K562 (cell line): ENCODE data around the gene MAP3K7. TPM values are rescaled to one million over a fixed set of nuclear protein-coding genes. Genes with fewer than 3 reads are reported as not detected.

Source experiments
- ATAC-seq: fragments of 200-7000 bp; cut with Tn5 transposase; 3 replicates; pipeline ENCODE4 v1.9.1; 2020; ENCODE audit warnings: moderate library complexity
- BruUV-seq: library from RNA; stranded (reverse); fragments of 400-500 nt; replicated peaks from 2 replicates; lab custom pipeline; 2021; lab: Mats Ljungman, UMichigan
- CTCF ChIA-PET: fragments of 300-600 bp; formaldehyde crosslinking; extraction: SDS; loops from one replicate; lab custom pipeline; 2021; ENCODE audit warnings: low intra/inter-chr PET ratio; lab: Yijun Ruan, JAX
- POLR2A ChIA-PET: fragments of 300-600, 350-650 bp; sonication (Branson Sonifier 250); formaldehyde crosslinking; extraction: SDS; loops from one replicate; lab custom pipeline; 2021; ENCODE audit warnings: antibody characterized with exemption, inconsistent platforms; lab: Yijun Ruan, JAX
- DNase-seq, 4 experiments: peaks; one replicate each; pipeline versions ENCODE4 v3.0.0 to v3.0.0-alpha.2; 2011 to 2018; ENCODE audit warnings: low spot score in 3 of 4, mixed read lengths in 3 of 4; ENCODE audit errors: extremely low read depth in 1 of 4
- FAIRE-seq: peaks from 2 replicates; lab custom pipeline; 2011; peaks lifted over from hg19 to GRCh38; lab: Jason Lieb, UNC
- H2AFZ ChIP-seq: 2 replicates; pipeline ENCODE4 v1.6.0; 2011; ENCODE audit warnings: low read depth, low read length, control low read depth, inconsistent platforms
- H3K27ac ChIP-seq: fragments of 200-600 bp; 3 replicates; pipeline ENCODE4 v1.8.0; 2011; ENCODE audit warnings: low read depth, mild to moderate bottlenecking, control low read depth, inconsistent platforms, low read length, moderate library complexity, mixed read lengths; ENCODE audit errors: extremely low read depth
- H3K27me3 ChIP-seq, 2 experiments: fragments of 300-600 bp in 1 of 2; 2 replicates in 1 of 2; 3 replicates in 1 of 2; pipeline versions ENCODE4 v1.6.0 to v1.8.0; 2011; ENCODE audit warnings: inconsistent platforms in 2 of 2, low read length in 2 of 2, mild to moderate bottlenecking in 1 of 2, mixed read lengths in 1 of 2, moderate library complexity in 1 of 2; ENCODE audit not compliant: control insufficient read depth in 2 of 2, insufficient read depth in 2 of 2
- H3K36me3 ChIP-seq: fragments of 300-600 bp; 3 replicates; pipeline ENCODE4 v1.8.0; 2011; ENCODE audit warnings: mild to moderate bottlenecking, low read length, inconsistent platforms; ENCODE audit not compliant: control insufficient read depth, insufficient read depth
- H3K4me1 ChIP-seq, 2 experiments: fragments of 200-600 bp in 1 of 2; replicated peaks in 1 of 2; 2 replicates in 1 of 2; 3 replicates in 1 of 2; pipeline versions ENCODE4 v1.5.1 to v1.8.0; 2011; ENCODE audit warnings: inconsistent platforms in 2 of 2, low read length in 2 of 2, mild to moderate bottlenecking in 1 of 2, mixed read lengths in 1 of 2, moderate library complexity in 1 of 2; ENCODE audit not compliant: control insufficient read depth in 2 of 2, insufficient read depth in 2 of 2
- H3K4me2 ChIP-seq: 2 replicates; pipeline ENCODE4 v1.6.1; 2011; ENCODE audit warnings: low read length, control low read depth, inconsistent platforms, mixed read lengths; ENCODE audit not compliant: insufficient read depth
- H3K4me3 ChIP-seq: fragments of 200-600 bp; sonication (generic), shearing (Covaris generic); 2 replicates; pipeline ENCODE4 v1.5.1; 2016; ENCODE audit warnings: control low read depth, inconsistent platforms
- H3K79me2 ChIP-seq: fragments of 200-600 bp; 3 replicates; pipeline ENCODE4 v1.8.0; 2011; ENCODE audit warnings: low read length, inconsistent platforms; ENCODE audit not compliant: control insufficient read depth, insufficient read depth
- H3K9ac ChIP-seq, 2 experiments: 2 replicates each; pipeline versions ENCODE4 v1.6.0 to v1.6.1; 2011; ENCODE audit warnings: low read depth in 2 of 2, low read length in 2 of 2, control low read depth in 1 of 2, inconsistent platforms in 1 of 2, mild to moderate bottlenecking in 1 of 2, mixed read lengths in 1 of 2; ENCODE audit not compliant: insufficient read depth in 1 of 2
- H3K9me1 ChIP-seq: one replicate; pipeline ENCODE4 v1.6.0; 2011; ENCODE audit warnings: inconsistent platforms, mild to moderate bottlenecking, low read length, moderate library complexity; ENCODE audit not compliant: control insufficient read depth, insufficient read depth
- H3K9me3 ChIP-seq: replicated peaks from 2 replicates; pipeline ENCODE4 v1.5.1; 2011; ENCODE audit warnings: low read depth, low read length, inconsistent platforms; ENCODE audit not compliant: control insufficient read depth, insufficient read depth
- H4K20me1 ChIP-seq: replicated peaks from 2 replicates; pipeline ENCODE4 v1.6.1; 2011; ENCODE audit warnings: low read length, inconsistent platforms, mixed read lengths; ENCODE audit not compliant: control insufficient read depth, insufficient read depth
- ATF7 ChIP-seq: fragments of 450-650 bp; IDR thresholded peaks from 2 replicates; pipeline ENCODE4 v1.7.1; 2014; ENCODE audit warnings: mild to moderate bottlenecking, moderate library complexity
- EP300 ChIP-seq: IDR thresholded peaks from 2 replicates; pipeline ENCODE4 v1.6.1; 2012; ENCODE audit warnings: low read length, improper control_type of control experiment
- JUND ChIP-seq, 2 experiments: IDR thresholded peaks; 2 replicates in 1 of 2; 3 replicates in 1 of 2; pipeline ENCODE4 v1.6.1; 2011; ENCODE audit warnings: borderline replicate concordance in 2 of 2, low read depth in 2 of 2, low read length in 2 of 2, improper control_type of control experiment in 1 of 2, missing biosample characterization in 1 of 2, missing genetic modification characterization in 1 of 2, missing genetic modification reagents in 1 of 2
- NR2C1 ChIP-seq, 2 experiments: fragments of 450-650 bp; IDR thresholded peaks; 2 replicates each; pipeline ENCODE4 v1.6.1; 2017; ENCODE audit warnings: mild to moderate bottlenecking in 2 of 2, antibody characterized with exemption in 1 of 2, inconsistent platforms in 1 of 2, missing compliant biosample characterization in 1 of 2, missing genetic modification characterization in 1 of 2
- NR2C2 ChIP-seq, 2 experiments: fragments of 200-800 bp in 1 of 2; sonication (Bioruptor generic) in 1 of 2; sonication (generic) in 1 of 2; formaldehyde crosslinking in 1 of 2; IDR thresholded peaks; 2 replicates each; pipeline versions ENCODE4 v1.6.1 to v1.8.0; 2016 to 2022; ENCODE audit warnings: mild to moderate bottlenecking in 1 of 2, missing compliant biosample characterization in 1 of 2, missing genetic modification characterization in 1 of 2, missing genetic modification reagents in 1 of 2
- PCBP2 ChIP-seq: fragments of 200-400 bp; formaldehyde crosslinking; IDR thresholded peaks from 2 replicates; pipeline ENCODE4 v1.6.1; 2018; ENCODE audit warnings: low read length, low read depth, mild to moderate bottlenecking, moderate library complexity; ENCODE audit not compliant: poor library complexity, severe bottlenecking
- SOX6 ChIP-seq: fragments of 450-650 bp; IDR thresholded peaks from 2 replicates; pipeline ENCODE4 v1.6.1; 2014; ENCODE audit warnings: mild to moderate bottlenecking
- SPI1 ChIP-seq: IDR thresholded peaks from 2 replicates; pipeline ENCODE4 v1.6.1; 2011; ENCODE audit warnings: low read depth, low read length, control low read depth, borderline replicate concordance
- SRSF9 ChIP-seq: fragments of 200-400 bp; formaldehyde crosslinking; IDR thresholded peaks from 2 replicates; pipeline ENCODE4 v1.6.1; 2017; ENCODE audit warnings: low read depth, low read length, borderline replicate concordance
- TOE1 ChIP-seq, 2 experiments: fragments of 450-650 bp in 1 of 2; sonication (generic) in 1 of 2; formaldehyde crosslinking in 1 of 2; IDR thresholded peaks; 2 replicates each; pipeline versions ENCODE4 v1.7.1 to v1.8.0; 2016 to 2022; ENCODE audit warnings: borderline replicate concordance in 2 of 2, mild to moderate bottlenecking in 2 of 2, antibody characterized with exemption in 1 of 2, inconsistent platforms in 1 of 2, low read depth in 1 of 2, missing genetic modification reagents in 1 of 2, moderate library complexity in 1 of 2
- YBX1 ChIP-seq: fragments of 450-650 bp; IDR thresholded peaks from 2 replicates; pipeline ENCODE4 v1.7.1; 2016; ENCODE audit warnings: mild to moderate bottlenecking
- ZFX ChIP-seq: sonication (generic); formaldehyde crosslinking; IDR thresholded peaks from 2 replicates; pipeline ENCODE4 v1.8.0; 2022; ENCODE audit warnings: mild to moderate bottlenecking, missing genetic modification reagents, moderate library complexity
- ZNF408 ChIP-seq: fragments of 250-450 bp; sonication (Bioruptor Pico); IDR thresholded peaks from 2 replicates; pipeline ENCODE4 v1.4.0; 2020; ENCODE audit warnings: low read depth, mild to moderate bottlenecking, moderate library complexity
- WGBS: fragments of 100-300 bp; shearing (Covaris generic); methylation state at CpG from one replicate; pipeline ENCODE4 v1.1.6; 2016; ENCODE audit warnings: low coverage, mixed read lengths; ENCODE audit not compliant: insufficient coverage; ENCODE audit errors: missing lambda C conversion rate; 5-methylcytosine and 5-hydroxymethylcytosine counted together
- in situ Hi-C: fragments of 300-500 bp; cut with MboI; formaldehyde crosslinking; loops from 4 replicates; pipeline ENCODE4 v1.15.0; 2018; ENCODE audit warnings: inconsistent platforms, mixed read lengths
- intact Hi-C: fragments of 100-400 bp; cut with micrococcal nuclease; formaldehyde crosslinking; loops from 2 replicates; pipeline ENCODE4 v1.14.2; 2022
- polyA plus RNA-seq, 8 experiments: library from polyadenylated mRNA; depleted of rRNA in 4 of 8; stranded (reverse) in 5 of 8; unstranded in 3 of 8; fragments of >200 nt; fragmentation: Nextera tagmentation in 2 of 8; fragmentation: Illumina TruSeq in 1 of 8; extraction: Ambion mirVana in 2 of 8; extraction: Trizol in 1 of 8; gene quantifications; 2 replicates each; pipeline versions ENCODE4 v1.2.1 to v1.2.3, GENCODE V29; 2011 to 2014; ENCODE audit warnings: inconsistent platforms in 1 of 8, missing spikeins in 1 of 8
- total RNA-seq, 7 experiments: library from RNA; depleted of rRNA in 6 of 7; stranded (reverse); fragments of >200 nt in 6 of 7; fragmentation: Illumina TruSeq in 2 of 7; extraction: Trizol in 2 of 7; gene quantifications; 2 replicates each; pipeline versions ENCODE4 v1.2.1 to v1.2.3, GENCODE V29; 2011 to 2021; ENCODE audit warnings: low replicate concordance in 1 of 7

Gene MAP3K7
- total and polyA plus RNA-seq, 9 of the 15 experiments (the other 6 are each of a cell fraction or from before 2014, with no cell fraction given): 13.4 to 60.9 (median 34.8) TPM

- Histone ChIP-seq H3K79me2 (no peaks in the 10 kb centered on the region), H3K4me1 (peaks cover 11 to 12% of the 10 kb centered on the region in 2 experiments; a peak in 3 of 5 replicates), H3K4me2 (peak overlapping the region; percentile 23; the same call in 1 of the 2 replicates), H3K9me1 (no peaks in the 10 kb centered on the region), H3K27me3 (peaks cover 0 to 8% of the 10 kb centered on the region in 2 experiments; a peak in 2 of 5 replicates), H3K9me3 (no peaks in the 10 kb centered on the region), H3K27ac (peak overlapping the region; percentile 41; the same call in 1 of the 3 replicates), H3K36me3 (no peaks in the 10 kb centered on the region), H3K9ac (no peak overlapping the region), H4K20me1 (no peaks in the 10 kb centered on the region), H3K4me3 (no peak overlapping the region), H2AFZ (peak overlapping the region; percentile 47; the same call in 1 of the 2 replicates)
- no peak for FAIRE-seq
- intact Hi-C loops (loop anchor here (10.0 kb wide), 1 partner anchor 259 kb away; no protein-coding TSS in a partner anchor), in situ Hi-C loops (no loop called here)
- BruUV-seq: no TSS peak
- DNase-seq: peak in 1 of 4 experiments; percentile 37
- CTCF ChIA-PET: no interaction called here
- no peak for TF ChIP-seq YBX1
- no peak for TF ChIP-seq TOE1 (IDR thresholded peaks at IDR 0.05; ENCODE audit: borderline replicate concordance)
- TF ChIP-seq TOE1 (CRISPR knock-in tag; IDR thresholded peaks at IDR 0.05; ENCODE audit: borderline replicate concordance, low read depth): no peak
- TF ChIP-seq ZFX: peak; percentile 51
- TF ChIP-seq SPI1: no peak
- TF ChIP-seq SRSF9: no peak
- TF ChIP-seq ZNF408: no peak
- TF ChIP-seq SOX6: peak; percentile 34; the same call in 1 of the 2 replicates
- TF ChIP-seq PCBP2: peak; percentile 59
- TF ChIP-seq EP300: peak; percentile 36; the same call in 1 of the 2 replicates
- peak; percentile 33; the same call in 1 of the 2 replicates for TF ChIP-seq NR2C1 (IDR thresholded peaks at IDR 0.05)
- peak; percentile 84 for TF ChIP-seq NR2C1 (tag; IDR thresholded peaks at IDR 0.05)
- no peak for TF ChIP-seq NR2C2 (CRISPR knock-in tag; IDR thresholded peaks at IDR 0.05)
- TF ChIP-seq NR2C2 (tag; IDR thresholded peaks at IDR 0.05): peak; percentile 52
- TF ChIP-seq JUND (IDR thresholded peaks at IDR 0.05; ENCODE audit: borderline replicate concordance, low read depth, low read length): peak; percentile 66; the same call in 1 of the 2 replicates
- TF ChIP-seq JUND (tag; IDR thresholded peaks at IDR 0.05; ENCODE audit: borderline replicate concordance, low read depth, low read length): peak; percentile 68; the same call in 1 of the 3 replicates
- TF ChIP-seq ATF7: peak; percentile 55
- ATAC-seq: peak; percentile 21; the same call in 1 of the 3 replicates
- WGBS: 0% methylated on average over 1 of the region's 1 CpG
- POLR2A ChIA-PET: interaction anchor here (0.8 kb wide), 1 partner anchor 9 kb away, joined by 4 read pairs; no protein-coding TSS in a partner anchor
Measured at GRCh38 chr6:90605749-90606340, 19.0 kb upstream of the MAP3K7 start.
